Peyer's patch (tissue), 4 donors: ENCODE data around the gene POLL. TPM values are rescaled to one million over a fixed set of nuclear protein-coding genes. Genes with fewer than 3 reads are reported as not detected.
"Not testable (repeated sequence)": the region's sequence is repeated elsewhere in the genome, so short reads cannot be mapped to it uniquely, and the experiment has no call there.

ENCODE experiments used
- DNase-seq, 3 donors: peaks; one replicate each; pipeline ENCODE4 v3.0.0-alpha.2; 2017 to 2019
- H3K27ac ChIP-seq, 4 donors: fragments of 200-600 bp; sonication (generic); one replicate each; pipeline ENCODE4 v1.5.1; 2016 to 2019
- H3K27me3 ChIP-seq, 2 donors: fragments of 200-600 bp; sonication (generic); one replicate each; pipeline ENCODE4 v1.5.1; 2019
- H3K36me3 ChIP-seq, 3 donors: fragments of 200-600 bp; sonication (generic); one replicate each; pipeline ENCODE4 v1.5.1; 2016 to 2019
- H3K4me1 ChIP-seq, 4 donors: fragments of 200-600 bp; sonication (generic); one replicate each; pipeline ENCODE4 v1.5.1; 2016 to 2019
- H3K4me3 ChIP-seq, 4 donors: fragments of 200-600 bp; sonication (generic); 1 replicate in 3 of 4; 2 replicates in 1 of 4; pipeline ENCODE4 v1.5.1; 2016 to 2019; ENCODE audit warnings: mild to moderate bottlenecking in 1 of 4
- H3K9me3 ChIP-seq, 4 donors: fragments of 200-600 bp; sonication (generic); one replicate each; pipeline ENCODE4 v1.5.1; 2016 to 2019; ENCODE audit warnings: mild to moderate bottlenecking in 1 of 4
- POLR2A ChIP-seq, 2 donors: fragments of 450-650 bp; IDR thresholded peaks; one replicate each; pipeline ENCODE4 v1.5.1; 2017; ENCODE audit warnings: antibody characterized with exemption in 2 of 2, mild to moderate bottlenecking in 2 of 2, moderate library complexity in 2 of 2
- total RNA-seq, 4 donors: library from RNA; depleted of rRNA; stranded (reverse); fragments of >200 nt; gene quantifications; one replicate each; pipeline ENCODE4 v1.1.0, GENCODE V29; 2016
- TF ChIP-seq, protein P1 (sequence below), 6 experiments: fragments of 450-650 bp in 4 of 6; fragments of 200-600 bp in 2 of 6; sonication (generic) in 1 of 6; IDR thresholded peaks; one replicate each; pipeline ENCODE4 v1.5.1; 2017 to 2019; ENCODE audit warnings: antibody characterized with exemption in 6 of 6, mild to moderate bottlenecking in 3 of 6, moderate library complexity in 1 of 6

POLL gene
- 10 to 100 TPM; 26.1 to 55.3 (median 41.2) TPM for total RNA-seq

DNA sequence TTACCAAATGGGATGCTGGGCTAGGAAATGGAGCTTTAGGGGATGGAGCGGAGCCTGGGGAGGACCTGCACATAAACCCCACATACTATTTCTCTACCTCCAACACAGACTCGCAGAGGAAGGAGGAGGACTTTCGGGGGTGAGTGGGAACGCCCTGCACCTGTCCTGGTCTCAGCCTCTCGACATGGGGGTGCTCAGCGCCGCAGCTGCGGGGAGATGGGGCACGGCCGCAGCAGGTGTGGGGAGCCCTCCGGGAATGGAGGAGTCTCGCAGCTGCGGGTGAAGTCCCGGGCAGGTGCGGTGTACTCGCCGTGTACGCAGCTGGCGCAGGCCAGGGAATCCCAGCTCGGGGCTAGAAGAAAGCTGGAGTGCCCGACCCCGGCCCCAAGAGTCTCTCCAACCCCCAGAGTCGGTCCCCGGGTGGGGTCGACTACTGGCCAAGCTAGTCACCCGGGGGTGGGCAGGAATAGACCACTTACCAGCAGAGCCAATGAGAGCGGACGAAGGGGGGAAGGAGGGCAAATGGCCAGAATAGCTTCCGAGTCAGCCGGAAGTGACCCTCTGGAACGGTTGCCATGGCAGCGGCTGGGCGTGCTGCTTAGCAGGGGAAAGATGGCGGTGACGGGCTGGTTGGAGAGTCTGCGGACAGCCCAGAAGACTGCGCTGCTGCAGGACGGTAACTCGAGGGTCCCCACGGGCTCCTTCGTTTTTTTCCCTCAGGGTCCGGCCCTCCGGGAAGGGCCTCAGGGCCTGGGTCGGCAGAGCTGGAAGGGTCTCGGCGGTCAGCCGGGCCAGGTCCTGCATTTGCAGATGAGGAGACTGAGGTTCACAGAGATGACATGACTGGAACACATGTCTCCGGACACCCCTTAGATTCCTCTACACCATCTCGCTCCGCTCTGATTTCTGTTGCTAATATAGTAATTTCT lies at the start of gene POLL, which contains the start of gene DPCD:
Gene POLL (minus strand): TSS at position 533 of the 929 bp plus-strand sequence. CDS start 897 bp downstream, outside the sequence.
Gene DPCD (plus strand): TSS at position 597 of the 929 bp plus-strand sequence. CDS start 16 bp downstream, at position 613.
- peak within 1 kb of the TSS; percentile 59 to 96 (median 79) for H3K4me3 ChIP-seq
- TF ChIP-seq, protein P1, sequence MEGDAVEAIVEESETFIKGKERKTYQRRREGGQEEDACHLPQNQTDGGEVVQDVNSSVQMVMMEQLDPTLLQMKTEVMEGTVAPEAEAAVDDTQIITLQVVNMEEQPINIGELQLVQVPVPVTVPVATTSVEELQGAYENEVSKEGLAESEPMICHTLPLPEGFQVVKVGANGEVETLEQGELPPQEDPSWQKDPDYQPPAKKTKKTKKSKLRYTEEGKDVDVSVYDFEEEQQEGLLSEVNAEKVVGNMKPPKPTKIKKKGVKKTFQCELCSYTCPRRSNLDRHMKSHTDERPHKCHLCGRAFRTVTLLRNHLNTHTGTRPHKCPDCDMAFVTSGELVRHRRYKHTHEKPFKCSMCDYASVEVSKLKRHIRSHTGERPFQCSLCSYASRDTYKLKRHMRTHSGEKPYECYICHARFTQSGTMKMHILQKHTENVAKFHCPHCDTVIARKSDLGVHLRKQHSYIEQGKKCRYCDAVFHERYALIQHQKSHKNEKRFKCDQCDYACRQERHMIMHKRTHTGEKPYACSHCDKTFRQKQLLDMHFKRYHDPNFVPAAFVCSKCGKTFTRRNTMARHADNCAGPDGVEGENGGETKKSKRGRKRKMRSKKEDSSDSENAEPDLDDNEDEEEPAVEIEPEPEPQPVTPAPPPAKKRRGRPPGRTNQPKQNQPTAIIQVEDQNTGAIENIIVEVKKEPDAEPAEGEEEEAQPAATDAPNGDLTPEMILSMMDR (IDR thresholded peaks at IDR 0.05): no peak
- peak in 1 of 2 donors; percentile 19 for TF ChIP-seq POLR2A (IDR thresholded peaks at IDR 0.05)
- DNase-seq: peak; percentile 97 to 99 (median 98)
- H3K9me3 ChIP-seq: no peaks in the 10 kb centered on the region
- peaks cover 0 to 14% (median 0%) of the 10 kb centered on the region in 3 donors for H3K36me3 ChIP-seq
- H3K27ac ChIP-seq: peak within 1 kb of the TSS; percentile 56 to 77 (median 76)
- peaks cover 0 to 16% (median 0%) of the 10 kb centered on the region in 4 donors for H3K4me1 ChIP-seq
- no peaks in the 10 kb centered on the region for H3K27me3 ChIP-seq

DNA sequence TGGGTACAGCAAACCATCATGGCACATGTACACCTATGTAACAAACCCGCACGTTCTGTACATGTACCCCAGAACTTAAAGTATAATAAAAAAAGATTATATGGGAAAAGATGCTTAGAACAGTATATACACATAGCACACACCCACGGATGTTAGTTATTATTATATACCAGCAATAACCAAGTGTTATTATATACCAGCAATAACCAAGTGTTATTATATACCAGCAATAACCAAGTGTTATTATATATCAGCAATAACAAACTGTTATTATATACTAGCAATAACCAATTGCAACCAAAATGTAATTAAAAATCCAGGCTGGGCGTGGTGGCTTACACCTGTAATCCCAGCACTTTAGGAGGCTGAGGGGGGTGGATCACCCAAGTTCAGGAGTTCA lies 45.5 kb upstream of the POLL start:
- H3K4me3 ChIP-seq, DNase-seq, H3K4me1 ChIP-seq, H3K27me3 ChIP-seq, H3K9me3 ChIP-seq, H3K27ac ChIP-seq: not testable (repeated sequence)
- peaks cover 0 to 29% (median 0%) of the 10 kb centered on the region in 3 donors for H3K36me3 ChIP-seq

DNA sequence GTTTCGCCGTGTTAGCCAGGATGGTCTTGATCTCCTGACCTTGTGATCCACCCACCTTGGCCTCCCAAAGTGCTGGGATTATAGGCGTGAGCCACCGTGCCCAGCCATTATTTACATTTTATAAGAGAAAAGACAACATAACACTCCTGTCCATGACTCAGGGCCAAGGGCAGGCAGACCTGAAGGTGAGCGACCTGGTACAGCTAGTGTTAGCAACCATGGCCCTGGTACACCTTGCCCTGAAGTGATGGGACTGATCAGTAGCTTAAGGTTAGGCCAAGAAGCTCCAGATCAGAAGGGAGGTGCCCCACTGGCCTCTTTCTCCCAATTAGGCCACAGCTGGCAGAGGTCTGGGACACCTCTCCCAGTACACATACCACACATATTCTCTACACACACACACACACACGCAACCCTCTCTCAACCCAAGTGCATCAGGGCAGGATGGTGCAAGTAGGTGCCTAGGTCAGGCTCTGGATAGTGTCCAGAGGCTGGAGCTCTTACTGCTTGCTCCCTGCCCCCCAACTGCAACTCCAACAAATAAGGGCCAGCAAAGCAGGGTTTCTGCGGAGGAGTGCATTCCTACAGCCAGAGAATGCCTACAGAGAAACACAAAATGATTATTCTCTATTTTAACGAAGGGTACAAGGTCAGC lies 43.9 kb upstream of the POLL start:
- Histone ChIP-seq H3K27me3 (no peaks in the 10 kb centered on the region), H3K4me1 (no peaks in the 10 kb centered on the region), H3K27ac (no peak overlapping the region), H3K4me3 (no peak overlapping the region), H3K9me3 (no peaks in the 10 kb centered on the region), H3K36me3 (peaks cover 0 to 32% (median 0%) of the 10 kb centered on the region in 3 donors)
- DNase-seq: no peak
- TF ChIP-seq POLR2A (IDR thresholded peaks at IDR 0.05): no peak
- TF ChIP-seq, protein P1 (IDR thresholded peaks at IDR 0.05): no peak

DNA sequence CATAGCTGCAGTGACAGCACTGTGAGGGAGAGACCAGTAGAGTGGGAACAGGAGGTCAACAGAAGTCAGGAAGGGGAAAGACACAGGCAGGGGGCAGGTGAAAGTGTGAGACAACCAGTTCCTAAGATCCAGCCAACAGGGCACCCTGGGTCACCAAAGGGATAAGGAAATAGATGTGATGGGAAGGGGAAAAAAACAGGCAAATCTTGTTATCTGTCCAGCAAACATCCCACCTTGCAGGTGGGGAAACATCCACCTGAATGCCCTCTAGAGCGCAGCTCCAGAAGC lies 42.5 kb upstream of the POLL start:
- Histone ChIP-seq H3K36me3 (peaks cover 0 to 30% (median 0%) of the 10 kb centered on the region in 3 donors), H3K27ac (no peak overlapping the region), H3K27me3 (no peaks in the 10 kb centered on the region), H3K4me3 (no peak overlapping the region), H3K4me1 (no peaks in the 10 kb centered on the region), H3K9me3 (no peaks in the 10 kb centered on the region)
- no peak for TF ChIP-seq POLR2A (IDR thresholded peaks at IDR 0.05)
- TF ChIP-seq, protein P1 (IDR thresholded peaks at IDR 0.05): no peak
- DNase-seq: no peak

DNA sequence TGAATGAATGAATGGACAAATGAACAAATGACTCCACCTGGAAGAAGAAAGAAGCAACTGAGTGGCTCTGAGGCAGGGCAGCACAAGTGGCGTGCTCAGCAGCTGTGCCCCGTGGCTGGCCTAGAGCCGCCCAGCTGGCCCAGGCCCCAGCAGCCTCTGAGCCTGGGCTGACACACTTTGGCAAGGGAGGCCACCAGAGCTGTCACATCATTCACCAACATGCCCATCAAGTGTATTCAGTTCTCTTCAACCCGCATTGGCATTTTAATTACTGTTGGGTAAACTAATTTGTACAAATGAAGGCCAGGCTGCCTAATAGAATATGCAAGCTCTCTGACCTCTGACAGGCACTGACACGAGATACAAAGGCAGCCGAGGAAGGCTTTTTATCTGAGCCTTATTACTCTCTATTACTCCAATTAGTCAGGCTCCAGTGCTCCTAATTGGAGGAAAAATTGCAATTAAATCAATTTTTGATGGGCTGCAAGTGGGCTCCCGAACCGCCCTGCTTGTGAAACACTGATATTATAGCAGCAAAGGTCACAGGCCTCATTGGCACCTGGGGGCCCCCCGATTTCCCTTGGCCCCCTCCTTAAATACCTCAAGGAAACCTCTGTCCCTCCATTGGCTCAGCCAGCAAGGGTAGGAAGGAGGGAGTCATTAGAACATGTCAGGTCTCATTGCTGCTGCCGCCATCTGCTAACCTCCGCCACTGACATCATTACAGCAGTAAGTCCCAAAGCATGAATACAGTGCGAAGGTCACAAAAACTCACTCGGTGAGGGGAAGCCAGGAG lies 42.0 kb upstream of the POLL start:
- peaks cover 0 to 34% (median 0%) of the 10 kb centered on the region in 3 donors for H3K36me3 ChIP-seq
- peak in 1 of 3 donors; percentile 7 for DNase-seq
- TF ChIP-seq, protein P1 (IDR thresholded peaks at IDR 0.05): no peak
- TF ChIP-seq POLR2A (IDR thresholded peaks at IDR 0.05): no peak
- no peaks in the 10 kb centered on the region for H3K9me3 ChIP-seq
- no peak overlapping the region for H3K27ac ChIP-seq
- no peaks in the 10 kb centered on the region for H3K4me1 ChIP-seq
- H3K27me3 ChIP-seq: no peaks in the 10 kb centered on the region
- H3K4me3 ChIP-seq: no peak overlapping the region
